Measurements from ENCODE around the gene RXRA. TPM values are rescaled to one million over a fixed set of nuclear protein-coding genes. Genes with fewer than 3 reads are reported as not detected.

RXRA gene
- total RNA-seq, 1 experiment from 2014 or later: 29.9 TPM

DNA sequence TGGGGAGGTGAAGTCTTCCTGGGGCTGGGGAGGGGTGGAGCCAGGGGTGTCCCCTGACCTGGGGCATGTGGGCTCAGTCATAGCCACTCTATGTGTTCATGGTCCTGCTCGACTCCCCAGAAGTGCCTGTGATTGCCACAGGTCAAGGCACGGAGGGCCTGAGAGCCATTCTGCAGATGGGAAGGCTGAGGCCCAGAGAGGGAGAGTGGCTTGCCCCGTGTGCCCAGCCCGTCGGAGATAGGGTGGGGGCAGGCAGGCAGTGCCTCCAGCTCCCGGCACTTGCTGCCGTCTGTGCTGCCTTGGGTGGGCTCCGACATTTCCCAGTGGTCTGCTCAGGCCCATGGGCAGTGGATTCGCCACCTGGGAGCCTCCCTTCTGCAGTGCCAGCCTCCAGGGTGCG, 74.0 kb downstream of the RXRA start:
- TF ChIP-seq, protein P1, sequence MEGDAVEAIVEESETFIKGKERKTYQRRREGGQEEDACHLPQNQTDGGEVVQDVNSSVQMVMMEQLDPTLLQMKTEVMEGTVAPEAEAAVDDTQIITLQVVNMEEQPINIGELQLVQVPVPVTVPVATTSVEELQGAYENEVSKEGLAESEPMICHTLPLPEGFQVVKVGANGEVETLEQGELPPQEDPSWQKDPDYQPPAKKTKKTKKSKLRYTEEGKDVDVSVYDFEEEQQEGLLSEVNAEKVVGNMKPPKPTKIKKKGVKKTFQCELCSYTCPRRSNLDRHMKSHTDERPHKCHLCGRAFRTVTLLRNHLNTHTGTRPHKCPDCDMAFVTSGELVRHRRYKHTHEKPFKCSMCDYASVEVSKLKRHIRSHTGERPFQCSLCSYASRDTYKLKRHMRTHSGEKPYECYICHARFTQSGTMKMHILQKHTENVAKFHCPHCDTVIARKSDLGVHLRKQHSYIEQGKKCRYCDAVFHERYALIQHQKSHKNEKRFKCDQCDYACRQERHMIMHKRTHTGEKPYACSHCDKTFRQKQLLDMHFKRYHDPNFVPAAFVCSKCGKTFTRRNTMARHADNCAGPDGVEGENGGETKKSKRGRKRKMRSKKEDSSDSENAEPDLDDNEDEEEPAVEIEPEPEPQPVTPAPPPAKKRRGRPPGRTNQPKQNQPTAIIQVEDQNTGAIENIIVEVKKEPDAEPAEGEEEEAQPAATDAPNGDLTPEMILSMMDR (conservative IDR thresholded peaks at IDR 0.05): no peak
- H4K91ac ChIP-seq (ENCODE audit: insufficient read length, low read depth, low read length): no peak overlapping the region
- H4K5ac ChIP-seq (ENCODE audit: insufficient read length, low read depth, low read length): no peak overlapping the region
- H3K18ac ChIP-seq (ENCODE audit: insufficient read length, low read depth, low read length): no peak overlapping the region
- no peak overlapping the region for H2BK12ac ChIP-seq (ENCODE audit: insufficient read length, low read depth, low read length)
- peaks cover 0 to 9% (median 6%) of the 10 kb centered on the region in 3 experiments; a peak in 6 of 7 replicates for H3K36me3 Mint-ChIP-seq (ENCODE audit: insufficient read depth in 1 of 3, low read depth in 3 of 3)
- no peak overlapping the region for H2BK20ac ChIP-seq (ENCODE audit: low read depth, low read length, poor library complexity, severe bottlenecking)
- H4K20me1 ChIP-seq (ENCODE audit: control insufficient read depth, insufficient read depth, insufficient read length): no peaks in the 10 kb centered on the region
- no peak overlapping the region for H3K27ac Mint-ChIP-seq
- H3K27me3 Mint-ChIP-seq (ENCODE audit: low read depth): no peaks in the 10 kb centered on the region
- no peak overlapping the region for H3K4ac ChIP-seq (ENCODE audit: low read depth, low read length)
- H3K4me2 ChIP-seq (ENCODE audit: insufficient read depth, insufficient read length, low read length): no peak overlapping the region
- peaks cover 3% of the 10 kb centered on the region in 2 experiments; a peak in 3 of 4 replicates for H3K4me1 Mint-ChIP-seq
- no peak overlapping the region for H3K23ac ChIP-seq (ENCODE audit: insufficient read length, low read depth, low read length)
- no peak overlapping the region for H4K8ac ChIP-seq (replicated peaks; ENCODE audit: insufficient read length, low read depth, low read length)
- no peaks in the 10 kb centered on the region for H3K23me2 ChIP-seq (ENCODE audit: insufficient read length, low read depth, low read length, poor library complexity, severe bottlenecking)
- peaks cover 4 to 6% of the 10 kb centered on the region in 2 experiments; a peak in 3 of 5 replicates for H3K9me3 Mint-ChIP-seq
- H3K9ac ChIP-seq (ENCODE audit: extremely low read depth, insufficient read length, low read length): no peak overlapping the region
- no peak overlapping the region for H3K27ac ChIP-seq (ENCODE audit: insufficient read length, low read depth, low read length)
- no peak overlapping the region for H2AK5ac ChIP-seq (ENCODE audit: insufficient read length, low read length)
- no peak for DNase-seq
- H2BK5ac ChIP-seq (ENCODE audit: insufficient read length, low read length): no peak overlapping the region
- H2BK15ac ChIP-seq (ENCODE audit: low read depth, low read length): no peak overlapping the region
- no peaks in the 10 kb centered on the region for H3K4me1 ChIP-seq (ENCODE audit: insufficient read depth, low read length)
- H3K27me3 ChIP-seq (ENCODE audit: insufficient read depth, low read length): no peaks in the 10 kb centered on the region
- H3K79me2 ChIP-seq (ENCODE audit: insufficient read depth, low read length): no peaks in the 10 kb centered on the region
- H3K79me1 ChIP-seq (ENCODE audit: insufficient read depth, low read depth, low read length, poor library complexity, severe bottlenecking): peaks cover 3% of the 10 kb centered on the region
- no peaks in the 10 kb centered on the region for H3K9me3 ChIP-seq (ENCODE audit: control insufficient read depth, low read depth, low read length)
- no CpG with 5 or more reads among the region's 10 CpGs for WGBS (ENCODE audit: extremely low coverage, insufficient read length, low lambda C conversion rate)
- no peak overlapping the region for H3K4me3 Mint-ChIP-seq
- H3T11ph ChIP-seq (ENCODE audit: low read length): no peak overlapping the region
- no peak overlapping the region for H3K56ac ChIP-seq (ENCODE audit: insufficient read length, low read depth, low read length)
- H3K14ac ChIP-seq (ENCODE audit: insufficient read depth, low read length): no peak overlapping the region; the same call in 1 of the 2 replicates
- H2AFZ ChIP-seq (ENCODE audit: low read length): no peak overlapping the region
- H2BK120ac ChIP-seq (ENCODE audit: low read depth, low read length, poor library complexity, severe bottlenecking): no peak overlapping the region
